A549 (cell line): Measurements from ENCODE around the gene TNKS2. TPM values are rescaled to one million over a fixed set of nuclear protein-coding genes. Genes with fewer than 3 reads are reported as not detected.
"Not testable (repeated sequence)": the region's sequence is repeated elsewhere in the genome, so short reads cannot be mapped to it uniquely, and the experiment has no call there.

ENCODE experiments used
- ATAC-seq, 2 experiments: fragments of 200-7000 bp in 1 of 2; fragments of >200 bp in 1 of 2; cut with Nextera tagmentation in 1 of 2; cut with Tn5 transposase in 1 of 2; 3 replicates each; pipeline versions ENCODE4 v1.8.0 to v1.9.1; 2018 to 2020; ENCODE audit warnings: mild to moderate bottlenecking in 1 of 2, moderate library complexity in 1 of 2
- CTCF ChIA-PET: fragments of 300-600 bp; sonication (Branson Sonifier 250); formaldehyde crosslinking; extraction: SDS; loops from one replicate; lab custom pipeline; 2021; ENCODE audit warnings: antibody characterized with exemption, inconsistent platforms; lab: Yijun Ruan, JAX
- POLR2A ChIA-PET: fragments of 350-600 bp; formaldehyde crosslinking; extraction: SDS; loops from one replicate; lab custom pipeline; 2021; ENCODE audit warnings: antibody characterized with exemption, inconsistent platforms; lab: Yijun Ruan, JAX
- DNase-seq, 2 experiments: peaks; one replicate each; pipeline versions ENCODE4 v3.0.0 to v3.0.0-alpha.2; 2011 to 2016; ENCODE audit warnings: low read depth in 1 of 2, low spot score in 1 of 2
- FAIRE-seq: peaks from 2 replicates; lab custom pipeline; 2011; peaks lifted over from hg19 to GRCh38; lab: Jason Lieb, UNC
- H3K27ac ChIP-seq, 2 experiments: fragments of >200 bp; sonication (Bioruptor Twin); formaldehyde crosslinking; 3 replicates each; pipeline ENCODE4 v1.5.1; 2016 to 2017
- H3K4me1 ChIP-seq: fragments of >200 bp; sonication (Bioruptor Twin); formaldehyde crosslinking; 3 replicates; pipeline ENCODE4 v1.6.1; 2016
- H3K4me2 ChIP-seq: fragments of >200 bp; sonication (Bioruptor Twin); formaldehyde crosslinking; 3 replicates; pipeline ENCODE4 v1.6.1; 2016
- H3K4me3 ChIP-seq: fragments of >200 bp; sonication (Bioruptor Twin); formaldehyde crosslinking; 3 replicates; pipeline ENCODE4 v1.5.1; 2016
- H3K9me3 ChIP-seq: fragments of >200 bp; sonication (Bioruptor Twin); formaldehyde crosslinking; 3 replicates; pipeline ENCODE4 v1.6.1; 2016
- CBX8 ChIP-seq: fragments of 200-600 bp; sonication (generic); IDR thresholded peaks from 2 replicates; pipeline ENCODE4 v1.6.1; 2016
- CTCF ChIP-seq: fragments of >200 bp; sonication (Bioruptor Twin); formaldehyde crosslinking; IDR thresholded peaks from 3 replicates; pipeline ENCODE4 v1.5.1; 2016
- FOSB ChIP-seq: fragments of 250-450 bp; sonication (Bioruptor Pico); IDR thresholded peaks from 2 replicates; pipeline ENCODE4 v1.5.0; 2020; ENCODE audit warnings: mild to moderate bottlenecking, moderate library complexity
- HDAC2 ChIP-seq: fragments of 200-600 bp; sonication (generic); IDR thresholded peaks from 2 replicates; pipeline ENCODE4 v1.6.1; 2016
- HES2 ChIP-seq: fragments of >200 bp; sonication (Bioruptor Twin); formaldehyde crosslinking; IDR thresholded peaks from 2 replicates; pipeline ENCODE4 v1.6.1; 2016
- HOXB13 ChIP-seq: fragments of 250-450 bp; sonication (Bioruptor Pico); IDR thresholded peaks from 2 replicates; pipeline ENCODE4 v1.5.0; 2020; ENCODE audit warnings: low read depth, mild to moderate bottlenecking, moderate library complexity
- JUN ChIP-seq, 2 experiments: fragments of >200 bp; sonication (Bioruptor Twin); formaldehyde crosslinking; IDR thresholded peaks; 2 replicates in 1 of 2; 3 replicates in 1 of 2; pipeline ENCODE4 v1.6.1; 2016 to 2017
- JUNB ChIP-seq: fragments of >200 bp; sonication (Bioruptor Twin); formaldehyde crosslinking; IDR thresholded peaks from 2 replicates; pipeline ENCODE4 v1.6.1; 2016
- KDM5A ChIP-seq: fragments of 200-600 bp; sonication (generic); IDR thresholded peaks from 2 replicates; pipeline ENCODE4 v1.6.1; 2016; ENCODE audit warnings: antibody characterized with exemption, mild to moderate bottlenecking
- MYC ChIP-seq: IDR thresholded peaks from 2 replicates; pipeline ENCODE4 v1.6.1; 2012; ENCODE audit warnings: mild to moderate bottlenecking, inconsistent platforms, low read length, improper control_type of control experiment, borderline replicate concordance
- NPAS2 ChIP-seq: fragments of 250-450 bp; sonication (Bioruptor Pico); IDR thresholded peaks from 2 replicates; pipeline ENCODE4 v1.8.0; 2022; ENCODE audit warnings: mild to moderate bottlenecking, moderate library complexity, borderline replicate concordance
- POLR2AphosphoS2 ChIP-seq: conservative IDR thresholded peaks from 2 replicates; pipeline ENCODE4 v1.6.1; 2012; ENCODE audit warnings: low read length, improper control_type of control experiment, inconsistent platforms
- RAD21 ChIP-seq, 2 experiments: fragments of >200 bp in 1 of 2; sonication (Bioruptor Twin) in 1 of 2; formaldehyde crosslinking in 1 of 2; IDR thresholded peaks in 1 of 2; conservative IDR thresholded peaks in 1 of 2; 2 replicates in 1 of 2; 3 replicates in 1 of 2; pipeline ENCODE4 v1.6.1; 2012 to 2018; ENCODE audit warnings: inconsistent platforms in 1 of 2
- RARB ChIP-seq: fragments of 250-450 bp; sonication (Bioruptor Pico); IDR thresholded peaks from 2 replicates; pipeline ENCODE4 v1.8.0; 2021; ENCODE audit warnings: mild to moderate bottlenecking, moderate library complexity
- RNF2 ChIP-seq: fragments of 200-600 bp; sonication (generic); IDR thresholded peaks from 2 replicates; pipeline ENCODE4 v1.6.1; 2016; ENCODE audit warnings: low read depth, mild to moderate bottlenecking, antibody characterized with exemption, moderate library complexity, borderline replicate concordance
- TFCP2L1 ChIP-seq: fragments of 250-450 bp; sonication (Bioruptor Pico); IDR thresholded peaks from 2 replicates; pipeline ENCODE4 v1.5.0; 2021; ENCODE audit warnings: mild to moderate bottlenecking
- TP53 ChIP-seq: fragments of 250-450 bp; sonication (Bioruptor Pico); IDR thresholded peaks from 2 replicates; pipeline ENCODE4 v1.5.0; 2021; ENCODE audit warnings: mild to moderate bottlenecking, moderate library complexity
- ZC3H11A ChIP-seq: fragments of 450-650 bp; IDR thresholded peaks from 2 replicates; pipeline ENCODE4 v1.6.1; 2014; ENCODE audit warnings: antibody characterized with exemption, mild to moderate bottlenecking
- ZNF302 ChIP-seq: fragments of 250-450 bp; sonication (Bioruptor Pico); IDR thresholded peaks from 2 replicates; pipeline ENCODE4 v1.9.0; 2021; ENCODE audit warnings: inconsistent platforms, mild to moderate bottlenecking, moderate library complexity
- WGBS: methylation state at CpG from one replicate; pipeline ENCODE4 v1.1.6; 2017; ENCODE audit errors: missing lambda C conversion rate; 5-methylcytosine and 5-hydroxymethylcytosine counted together
- polyA plus RNA-seq, 4 experiments: library from polyadenylated mRNA; depleted of rRNA in 3 of 4; stranded (reverse); fragments of >200 nt; fragmentation: RNase III in 1 of 4; extraction: RNeasy Plus Mini Kit Qiagen cat#74134 plus additional on column Dnase treatment in 1 of 4; gene quantifications; 2 replicates in 3 of 4; 3 replicates in 1 of 4; pipeline ENCODE4 v1.2.3, GENCODE V29; 2011 to 2017
- TF ChIP-seq, protein P1 (sequence below): IDR thresholded peaks from 2 replicates; pipeline ENCODE4 v1.6.1; 2012
- TF ChIP-seq, protein P2 (sequence below): fragments of 200-600 bp; sonication (generic); IDR thresholded peaks from 2 replicates; pipeline ENCODE4 v1.6.1; 2016; ENCODE audit warnings: antibody characterized with exemption, mild to moderate bottlenecking, moderate library complexity

The TNKS2 gene
- polyA plus RNA-seq, 2 of the 4 experiments (the other 2 are of a cell fraction) = 20.6 to 45.3 TPM

GRCh38 chr10:91893051-91893450 lies 94.8 kb downstream of the TNKS2 start (continued):
- no peak for TF ChIP-seq JUN (IDR thresholded peaks at IDR 0.05)
- no peak for TF ChIP-seq TP53 (CRISPR knock-in tag)
- TF ChIP-seq JUNB = no peak
- no peak for TF ChIP-seq NPAS2 (CRISPR knock-in tag)
- no peak for TF ChIP-seq MYC
- TF ChIP-seq RAD21 (conservative IDR thresholded peaks at IDR 0.05 in 1 of 2, IDR thresholded peaks at IDR 0.05 in 1 of 2) = no peak
- no peak for TF ChIP-seq HES2
- TF ChIP-seq ZC3H11A = no peak

- H3K4me2 ChIP-seq, DNase-seq, POLR2A ChIA-PET, H3K27ac ChIP-seq, H3K4me3 ChIP-seq, H3K9me3 ChIP-seq, FAIRE-seq, ATAC-seq: not testable (repeated sequence)
- CTCF ChIA-PET = interaction anchor here (1.6 kb wide), 1 partner anchor 13 kb away, joined by 5 read pairs; no protein-coding TSS in a partner anchor
- H3K4me1 ChIP-seq = peaks cover 12% of the 10 kb centered on the region
- WGBS = 89% methylated on average over 14 of the region's 14 CpGs
Measured at GRCh38 chr10:91894261-91894685, 96.0 kb downstream of the TNKS2 start.

DNA sequence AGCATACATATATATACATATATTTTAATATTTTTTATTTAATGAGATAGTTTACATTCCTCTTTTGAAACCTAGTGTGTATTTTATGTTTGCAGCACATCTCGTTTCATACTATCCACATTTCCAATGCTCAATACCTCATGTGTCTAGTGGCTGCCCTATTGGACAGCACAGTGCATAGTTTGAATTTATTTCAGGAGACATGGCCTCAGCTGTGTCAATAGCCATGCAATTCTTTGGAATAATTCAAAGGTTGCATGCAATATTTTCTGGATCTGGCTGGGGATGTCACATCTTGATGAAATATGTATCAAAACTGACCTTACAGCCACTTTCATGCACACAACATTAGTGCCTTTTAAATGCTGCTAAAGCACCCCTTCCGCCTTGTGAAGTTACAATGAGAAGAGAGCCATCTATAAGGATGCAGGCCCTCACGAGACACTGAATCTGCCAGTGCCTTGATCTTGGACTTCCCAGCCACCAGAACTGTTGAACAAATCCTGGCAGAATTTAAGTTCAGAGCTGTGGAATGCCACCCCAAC lies 98.1 kb downstream of the TNKS2 start:
- POLR2A ChIA-PET = no interaction called here
- CTCF ChIA-PET = interaction anchor here (5.2 kb wide), 1 partner anchor 12 kb away, joined by 23 read pairs; the partner anchor contains the start of gene FGFBP3
- ATAC-seq (no peak), FAIRE-seq (no peak)
- no peaks in the 10 kb centered on the region for H3K9me3 ChIP-seq
- no peak overlapping the region for H3K4me3 ChIP-seq
- peaks cover 11% of the 10 kb centered on the region for H3K4me1 ChIP-seq
- H3K4me2 ChIP-seq = no peak overlapping the region
- TF ChIP-seq HOXB13 (CRISPR knock-in tag) (no peak), CTCF (no peak), NPAS2 (CRISPR knock-in tag) (no peak), CBX8 (no peak), TP53 (CRISPR knock-in tag) (no peak), POLR2AphosphoS2 (no peak), HES2 (no peak), KDM5A (no peak), ZNF302 (CRISPR knock-in tag) (no peak), TFCP2L1 (CRISPR knock-in tag) (no peak), RNF2 (no peak), HDAC2 (no peak), FOSB (CRISPR knock-in tag) (no peak), JUNB (no peak), RARB (CRISPR knock-in tag) (no peak)
- TF ChIP-seq, protein P1, sequence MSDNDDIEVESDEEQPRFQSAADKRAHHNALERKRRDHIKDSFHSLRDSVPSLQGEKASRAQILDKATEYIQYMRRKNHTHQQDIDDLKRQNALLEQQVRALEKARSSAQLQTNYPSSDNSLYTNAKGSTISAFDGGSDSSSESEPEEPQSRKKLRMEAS = no peak
- TF ChIP-seq, protein P2, sequence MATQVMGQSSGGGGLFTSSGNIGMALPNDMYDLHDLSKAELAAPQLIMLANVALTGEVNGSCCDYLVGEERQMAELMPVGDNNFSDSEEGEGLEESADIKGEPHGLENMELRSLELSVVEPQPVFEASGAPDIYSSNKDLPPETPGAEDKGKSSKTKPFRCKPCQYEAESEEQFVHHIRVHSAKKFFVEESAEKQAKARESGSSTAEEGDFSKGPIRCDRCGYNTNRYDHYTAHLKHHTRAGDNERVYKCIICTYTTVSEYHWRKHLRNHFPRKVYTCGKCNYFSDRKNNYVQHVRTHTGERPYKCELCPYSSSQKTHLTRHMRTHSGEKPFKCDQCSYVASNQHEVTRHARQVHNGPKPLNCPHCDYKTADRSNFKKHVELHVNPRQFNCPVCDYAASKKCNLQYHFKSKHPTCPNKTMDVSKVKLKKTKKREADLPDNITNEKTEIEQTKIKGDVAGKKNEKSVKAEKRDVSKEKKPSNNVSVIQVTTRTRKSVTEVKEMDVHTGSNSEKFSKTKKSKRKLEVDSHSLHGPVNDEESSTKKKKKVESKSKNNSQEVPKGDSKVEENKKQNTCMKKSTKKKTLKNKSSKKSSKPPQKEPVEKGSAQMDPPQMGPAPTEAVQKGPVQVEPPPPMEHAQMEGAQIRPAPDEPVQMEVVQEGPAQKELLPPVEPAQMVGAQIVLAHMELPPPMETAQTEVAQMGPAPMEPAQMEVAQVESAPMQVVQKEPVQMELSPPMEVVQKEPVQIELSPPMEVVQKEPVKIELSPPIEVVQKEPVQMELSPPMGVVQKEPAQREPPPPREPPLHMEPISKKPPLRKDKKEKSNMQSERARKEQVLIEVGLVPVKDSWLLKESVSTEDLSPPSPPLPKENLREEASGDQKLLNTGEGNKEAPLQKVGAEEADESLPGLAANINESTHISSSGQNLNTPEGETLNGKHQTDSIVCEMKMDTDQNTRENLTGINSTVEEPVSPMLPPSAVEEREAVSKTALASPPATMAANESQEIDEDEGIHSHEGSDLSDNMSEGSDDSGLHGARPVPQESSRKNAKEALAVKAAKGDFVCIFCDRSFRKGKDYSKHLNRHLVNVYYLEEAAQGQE = no peak
- TF ChIP-seq, all 56 proteins: peak for 0
- no peak overlapping the region for H3K27ac ChIP-seq
- DNase-seq = no peak
- 83% methylated on average over 3 of the region's 3 CpGs for WGBS
